ENCODE data around the gene WFDC8. TPM values are rescaled to one million over a fixed set of nuclear protein-coding genes. Genes with fewer than 3 reads are reported as not detected.
A peak's percentile ranks its signal among the peaks of the same experiment; 100 is the strongest.

WFDC8 gene
- total RNA-seq, 1 experiment from 2014 or later = not detected

DNA sequence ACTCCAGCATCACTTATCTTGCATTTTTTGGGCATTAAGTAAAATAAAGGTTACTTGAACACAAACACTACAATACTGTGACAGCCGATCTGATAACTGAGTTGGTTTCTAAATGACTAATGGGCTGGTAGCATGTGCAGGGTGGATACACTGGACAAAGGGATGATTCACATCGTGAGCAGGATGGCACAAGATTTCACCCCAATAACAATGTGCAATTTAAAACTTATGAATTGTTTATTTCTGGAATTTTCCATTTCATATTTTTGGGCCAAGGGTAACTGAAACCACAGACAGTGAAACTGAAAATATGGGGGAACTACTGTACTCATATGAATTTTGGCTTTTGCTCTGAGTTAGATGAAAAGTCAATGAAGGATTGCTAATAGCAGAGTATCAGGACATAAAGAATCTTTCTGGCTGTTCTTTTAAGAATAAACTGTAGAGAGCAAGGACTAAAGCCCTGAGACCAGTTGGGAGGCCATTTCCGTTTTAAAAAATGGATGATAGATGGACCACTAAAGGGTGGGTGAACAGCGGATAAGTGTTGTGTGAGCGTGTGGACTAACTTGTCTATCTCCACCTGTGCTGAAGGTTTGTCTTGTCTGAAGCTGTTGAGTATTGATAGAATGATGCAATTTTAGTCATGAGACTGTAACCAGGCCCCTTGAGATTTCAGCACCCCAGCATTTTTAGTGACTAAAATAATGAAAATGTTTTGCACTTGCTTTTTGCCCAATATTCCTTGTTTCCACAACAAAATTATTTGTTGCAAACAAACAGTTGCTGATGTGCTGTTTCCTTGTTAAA, 71.9 kb downstream of the WFDC8 start:
- peak overlapping the region; percentile 47 for H3K9ac ChIP-seq (ENCODE audit: low read length)
- peak; percentile 83 for DNase-seq
- H3F3A ChIP-seq (ENCODE audit: low read length, unreplicated experiment) = no peaks in the 10 kb centered on the region
- no peaks in the 10 kb centered on the region for H3K36me3 ChIP-seq (ENCODE audit: low read depth, low read length)
- H3K27ac ChIP-seq (ENCODE audit: low read length) = peak overlapping the region; percentile 83
- no peak for TF ChIP-seq EZH2phosphoT487 (IDR thresholded peaks at IDR 0.05; ENCODE audit: borderline replicate concordance, low read length)
- BruUV-seq (replicated peaks) = no TSS peak
- H3K79me2 ChIP-seq (ENCODE audit: low read length) = no peaks in the 10 kb centered on the region
- H3K27me3 ChIP-seq (ENCODE audit: low read length) = no peaks in the 10 kb centered on the region
- ChIA-PET CTCF (no interaction called here), POLR2A (ENCODE audit: unreplicated experiment) (no interaction called here)
- no peak overlapping the region for H3K4me3 ChIP-seq (ENCODE audit: low read length)
- H2AFZ ChIP-seq (ENCODE audit: low read length) = no peak overlapping the region
- peak; percentile 91 for ATAC-seq
- no peaks in the 10 kb centered on the region for H3K9me3 ChIP-seq (ENCODE audit: low read length)
- H3K9me2 ChIP-seq (replicated peaks; ENCODE audit: low read length) = no peaks in the 10 kb centered on the region
- peaks cover 21% of the 10 kb centered on the region for H3K4me1 ChIP-seq (ENCODE audit: insufficient read depth, low read length)
- intact Hi-C loops (cut with micrococcal nuclease) = no loop called here
- peak overlapping the region; percentile 4; the same call in 1 of the 2 replicates for H3K4me2 ChIP-seq (ENCODE audit: low read length)
- H4K20me1 ChIP-seq (ENCODE audit: low read length) = no peaks in the 10 kb centered on the region

DNA sequence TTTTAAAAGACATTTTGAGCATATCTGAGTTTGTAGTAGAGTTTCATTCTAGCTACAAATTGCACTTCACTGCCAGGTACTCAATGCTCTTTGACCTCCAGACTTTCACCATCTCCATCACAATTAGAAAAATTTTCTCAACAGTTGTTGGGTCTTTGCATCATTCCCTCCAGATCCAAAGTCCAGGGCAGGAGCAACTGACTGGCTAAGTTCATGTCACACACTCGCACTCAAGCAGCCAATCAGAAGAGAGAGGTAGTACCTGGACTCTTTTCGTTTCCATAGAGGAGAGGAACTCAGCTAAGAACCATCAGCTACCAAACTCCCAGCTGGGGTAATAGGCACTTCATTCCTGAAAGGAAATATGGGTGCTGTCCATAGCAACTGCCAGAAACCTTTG, 72.7 kb downstream of the WFDC8 start:
- intact Hi-C loops (cut with micrococcal nuclease) = no loop called here
- H3F3A ChIP-seq (ENCODE audit: low read length, unreplicated experiment) = no peaks in the 10 kb centered on the region
- no peak overlapping the region for H2AFZ ChIP-seq (ENCODE audit: low read length)
- no peaks in the 10 kb centered on the region for H3K9me2 ChIP-seq (replicated peaks; ENCODE audit: low read length)
- peaks cover 21% of the 10 kb centered on the region for H3K4me1 ChIP-seq (ENCODE audit: insufficient read depth, low read length)
- no peaks in the 10 kb centered on the region for H3K9me3 ChIP-seq (ENCODE audit: low read length)
- no peaks in the 10 kb centered on the region for H3K36me3 ChIP-seq (ENCODE audit: low read depth, low read length)
- H3K9ac ChIP-seq (ENCODE audit: low read length) = peak overlapping the region; percentile 20; the same call in 1 of the 2 replicates
- ATAC-seq (no peak), DNase-seq (no peak)
- no TSS peak for BruUV-seq (replicated peaks)
- H3K4me2 ChIP-seq (ENCODE audit: low read length) = peak overlapping the region; percentile 25
- H4K20me1 ChIP-seq (ENCODE audit: low read length) = no peaks in the 10 kb centered on the region
- ChIA-PET CTCF (no interaction called here), POLR2A (ENCODE audit: unreplicated experiment) (no interaction called here)
- no peak overlapping the region for H3K4me3 ChIP-seq (ENCODE audit: low read length)
- TF ChIP-seq EZH2 (IDR thresholded peaks at IDR 0.05; ENCODE audit: low read length, unreplicated experiment) (no peak), EZH2phosphoT487 (IDR thresholded peaks at IDR 0.05; ENCODE audit: borderline replicate concordance, low read length) (no peak)
- TF ChIP-seq, protein P1, sequence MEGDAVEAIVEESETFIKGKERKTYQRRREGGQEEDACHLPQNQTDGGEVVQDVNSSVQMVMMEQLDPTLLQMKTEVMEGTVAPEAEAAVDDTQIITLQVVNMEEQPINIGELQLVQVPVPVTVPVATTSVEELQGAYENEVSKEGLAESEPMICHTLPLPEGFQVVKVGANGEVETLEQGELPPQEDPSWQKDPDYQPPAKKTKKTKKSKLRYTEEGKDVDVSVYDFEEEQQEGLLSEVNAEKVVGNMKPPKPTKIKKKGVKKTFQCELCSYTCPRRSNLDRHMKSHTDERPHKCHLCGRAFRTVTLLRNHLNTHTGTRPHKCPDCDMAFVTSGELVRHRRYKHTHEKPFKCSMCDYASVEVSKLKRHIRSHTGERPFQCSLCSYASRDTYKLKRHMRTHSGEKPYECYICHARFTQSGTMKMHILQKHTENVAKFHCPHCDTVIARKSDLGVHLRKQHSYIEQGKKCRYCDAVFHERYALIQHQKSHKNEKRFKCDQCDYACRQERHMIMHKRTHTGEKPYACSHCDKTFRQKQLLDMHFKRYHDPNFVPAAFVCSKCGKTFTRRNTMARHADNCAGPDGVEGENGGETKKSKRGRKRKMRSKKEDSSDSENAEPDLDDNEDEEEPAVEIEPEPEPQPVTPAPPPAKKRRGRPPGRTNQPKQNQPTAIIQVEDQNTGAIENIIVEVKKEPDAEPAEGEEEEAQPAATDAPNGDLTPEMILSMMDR (conservative IDR thresholded peaks at IDR 0.05; ENCODE audit: low read depth, low read length) = no peak
- peak overlapping the region; percentile 67 for H3K27ac ChIP-seq (ENCODE audit: low read length)
- H3K79me2 ChIP-seq (ENCODE audit: low read length) = no peaks in the 10 kb centered on the region
- no peaks in the 10 kb centered on the region; the same call in 1 of the 2 replicates for H3K27me3 ChIP-seq (ENCODE audit: low read length)

DNA sequence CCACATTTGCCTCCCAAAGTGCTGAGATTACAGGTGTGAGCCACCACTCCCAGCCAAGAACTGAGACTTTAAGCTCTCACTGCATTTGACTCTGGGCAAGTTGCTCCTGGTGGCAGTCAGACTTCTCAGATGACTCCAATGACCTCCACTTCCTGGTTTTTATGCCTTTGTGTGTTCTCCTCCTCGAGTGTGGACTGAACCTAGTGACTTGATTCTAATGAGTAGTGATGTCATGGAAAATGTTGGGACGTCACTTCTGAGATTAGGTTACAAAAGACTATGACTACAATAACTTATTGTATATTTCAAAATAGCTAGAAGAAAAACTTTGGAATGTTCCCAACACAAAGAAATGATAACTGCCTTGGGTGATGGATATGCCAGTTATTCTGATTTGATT, 75.7 kb downstream of the WFDC8 start:
- no peaks in the 10 kb centered on the region for H3K9me3 ChIP-seq (ENCODE audit: low read length)
- H3K27me3 ChIP-seq (ENCODE audit: low read length) = no peaks in the 10 kb centered on the region; the same call in 1 of the 2 replicates
- ChIA-PET CTCF (no interaction called here), POLR2A (ENCODE audit: unreplicated experiment) (no interaction called here)
- H4K20me1 ChIP-seq (ENCODE audit: low read length) = no peaks in the 10 kb centered on the region
- H3K4me1 ChIP-seq (ENCODE audit: insufficient read depth, low read length) = peaks cover 21% of the 10 kb centered on the region
- no peak overlapping the region for H2AFZ ChIP-seq (ENCODE audit: low read length)
- H3K4me2 ChIP-seq (ENCODE audit: low read length) = no peak overlapping the region
- peak; percentile 17 for DNase-seq
- H3K9ac ChIP-seq (ENCODE audit: low read length) = no peak overlapping the region
- no peaks in the 10 kb centered on the region for H3K36me3 ChIP-seq (ENCODE audit: low read depth, low read length)
- BruUV-seq (replicated peaks) = no TSS peak
- intact Hi-C loops (cut with micrococcal nuclease) = no loop called here
- H3K27ac ChIP-seq (ENCODE audit: low read length) = no peak overlapping the region
- ATAC-seq = no peak
- no peaks in the 10 kb centered on the region for H3K9me2 ChIP-seq (replicated peaks; ENCODE audit: low read length)
- TF ChIP-seq EZH2 (IDR thresholded peaks at IDR 0.05; ENCODE audit: low read length, unreplicated experiment) = no peak
- TF ChIP-seq, protein P1 (conservative IDR thresholded peaks at IDR 0.05; ENCODE audit: low read depth, low read length) = no peak
- H3F3A ChIP-seq (ENCODE audit: low read length, unreplicated experiment) = no peaks in the 10 kb centered on the region
- H3K4me3 ChIP-seq (ENCODE audit: low read length) = no peak overlapping the region
- H3K79me2 ChIP-seq (ENCODE audit: low read length) = no peaks in the 10 kb centered on the region
